ENCODE data around the gene DYNLL2.
A peak's percentile ranks its signal among the peaks of the same experiment; 100 is the strongest.
"Not testable (repeated sequence)": the region's sequence is repeated elsewhere in the genome, so short reads cannot be mapped to it uniquely, and the experiment has no call there.

DYNLL2 gene

GRCh38 chr17:58073266-58073665 lies 10.0 kb upstream of the DYNLL2 start:
- not testable (repeated sequence) for DNase-seq

DNA sequence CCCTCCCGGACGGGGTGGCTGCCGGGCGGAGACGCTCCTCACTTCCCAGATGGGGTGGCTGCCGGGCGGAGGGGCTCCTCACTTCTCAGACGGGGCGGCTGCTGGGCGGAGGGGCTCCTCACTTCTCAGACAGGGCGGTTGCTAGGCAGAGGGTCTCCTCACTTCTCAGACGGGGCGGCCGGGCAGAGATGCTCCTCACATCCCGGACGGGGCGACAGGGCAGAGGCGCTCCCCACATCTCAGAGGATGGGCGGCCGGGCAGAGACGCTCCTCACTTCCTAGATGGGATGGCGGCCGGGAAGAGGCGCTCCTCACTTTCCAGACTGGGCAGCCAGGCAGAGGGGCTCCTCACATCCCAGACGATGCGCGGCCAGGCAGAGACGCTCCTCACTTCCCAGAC lies 8.8 kb upstream of the DYNLL2 start:
- DNase-seq = not testable (repeated sequence)

- no peak for DNase-seq
Observed at GRCh38 chr17:58079300-58080033, 3.8 kb upstream of the DYNLL2 start.

- DNase-seq = no peak
Observed at GRCh38 chr17:58081646-58082340, 1.4 kb upstream of the DYNLL2 start.

- peak; percentile 33 for DNase-seq
Observed at GRCh38 chr17:58082341-58082869, 814 bp upstream of the DYNLL2 start.

DNA sequence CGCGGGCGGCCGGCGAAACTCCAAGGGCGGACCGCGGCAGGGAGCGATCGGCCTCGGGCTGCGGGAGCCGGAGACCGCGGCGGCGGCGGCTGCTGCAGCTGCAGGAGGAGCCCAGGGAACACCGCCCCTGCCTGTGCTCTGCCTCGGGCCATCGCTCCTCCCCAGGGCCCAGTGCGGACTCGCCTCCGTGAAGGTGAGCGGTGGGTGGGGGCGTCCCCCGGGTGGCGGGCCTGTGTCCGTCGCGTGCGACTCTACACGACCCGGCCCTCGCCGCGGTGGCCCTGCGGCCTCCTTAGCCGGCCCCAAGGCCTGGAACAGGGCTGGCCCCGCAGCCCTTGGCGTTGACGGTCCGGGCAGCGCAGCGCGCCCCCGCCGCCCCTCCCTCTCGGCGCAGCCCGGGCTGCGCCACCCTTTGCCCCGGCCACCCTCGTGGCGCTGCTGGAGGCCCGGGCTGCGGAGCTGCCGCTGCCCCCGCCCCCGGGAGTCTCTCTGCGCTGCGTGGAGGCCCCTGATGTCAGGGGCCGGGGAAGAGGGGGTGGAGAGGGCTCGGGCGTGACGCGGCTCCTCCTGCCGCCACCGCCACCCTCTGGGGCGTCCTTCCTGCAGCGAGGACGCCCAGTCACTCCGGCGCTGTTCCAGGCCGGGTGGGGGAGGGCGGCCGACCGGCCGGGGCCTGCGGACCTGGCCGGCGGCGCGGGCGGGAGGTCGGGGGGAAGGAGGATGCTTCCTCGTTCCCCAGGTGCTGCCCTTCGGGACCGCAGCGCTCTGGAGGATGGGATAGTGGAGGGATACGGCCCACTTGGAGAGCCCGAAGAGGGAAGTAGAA lies 485 bp downstream of the DYNLL2 start:
- peak; percentile 81 for DNase-seq

GRCh38 chr17:58084317-58084981 lies 1.2 kb downstream of the DYNLL2 start:
- peak; percentile 36 for DNase-seq

GRCh38 chr17:58085039-58085715 lies 2.0 kb downstream of the DYNLL2 start:
- no peak for DNase-seq

- no peak for DNase-seq
Observed at GRCh38 chr17:58086953-58087352, 3.7 kb downstream of the DYNLL2 start.

DNA sequence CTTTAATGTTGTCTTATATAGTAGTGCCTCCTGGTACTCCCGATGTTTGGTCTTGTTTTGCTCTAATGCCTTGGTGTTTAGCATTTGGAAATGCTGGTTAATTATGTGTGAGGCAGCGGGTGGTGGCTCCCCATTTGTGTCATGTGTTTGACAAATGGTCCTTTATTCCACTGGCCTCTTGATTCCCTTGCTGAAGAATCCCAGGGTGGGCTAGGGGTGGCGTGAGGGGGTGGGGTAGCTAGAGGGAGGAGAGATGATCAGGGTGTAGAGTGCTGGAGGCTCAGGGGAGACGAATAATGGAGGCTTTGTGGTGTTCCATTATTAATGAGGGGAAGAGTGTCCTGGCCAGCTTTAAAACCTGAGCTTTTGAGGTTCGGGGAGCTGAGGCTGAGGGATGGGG lies 5.4 kb downstream of the DYNLL2 start:
- no peak for DNase-seq

DNA sequence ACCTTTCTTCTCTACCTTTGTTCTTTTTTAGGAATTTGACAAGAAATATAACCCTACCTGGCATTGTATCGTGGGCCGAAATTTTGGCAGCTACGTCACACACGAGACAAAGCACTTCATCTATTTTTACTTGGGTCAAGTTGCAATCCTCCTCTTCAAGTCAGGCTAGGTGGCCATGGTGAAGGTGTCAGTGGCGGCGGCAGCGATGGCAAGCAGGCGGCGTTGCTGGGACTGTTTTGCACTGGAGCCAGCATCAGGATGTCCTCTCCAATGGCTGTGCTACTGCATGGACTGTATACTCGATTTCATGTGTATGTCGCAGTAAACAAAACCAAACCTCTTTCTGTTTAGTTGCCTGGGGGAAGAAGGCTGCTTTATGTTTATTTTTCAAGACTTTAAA lies 5.9 kb downstream of the DYNLL2 start:
- DNase-seq = no peak

- DNase-seq = no peak
Observed at GRCh38 chr17:58091024-58091567, 7.9 kb downstream of the DYNLL2 start.

GRCh38 chr17:58092101-58092796 lies 9.0 kb downstream of the DYNLL2 start:
- DNase-seq = no peak

GRCh38 chr17:58092797-58093385 lies 9.7 kb downstream of the DYNLL2 start:
- DNase-seq = no peak

DNA sequence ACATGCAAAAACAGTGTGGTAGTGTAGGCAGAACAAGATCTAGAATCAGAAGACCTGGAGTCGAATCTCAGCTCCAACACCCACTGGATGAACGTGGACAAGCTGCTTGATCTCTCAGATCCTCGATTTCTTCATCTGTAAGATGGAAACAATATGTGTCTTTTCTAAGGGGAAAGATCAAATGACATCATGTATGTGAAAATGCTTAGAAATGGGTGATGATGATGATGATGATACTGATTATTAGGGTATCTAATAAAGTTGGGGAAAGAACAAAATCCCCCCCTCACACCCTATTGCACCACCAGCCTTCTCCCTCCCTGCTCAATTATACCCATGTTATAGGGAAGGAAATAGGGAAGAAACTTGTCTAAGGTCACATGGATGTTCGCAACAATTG lies 10.9 kb downstream of the DYNLL2 start:
- no peak for DNase-seq

GRCh38 chr17:58096892-58097291 lies 13.7 kb downstream of the DYNLL2 start:
- no peak for DNase-seq

- no peak for DNase-seq
Observed at GRCh38 chr17:58097384-58098088, 14.3 kb downstream of the DYNLL2 start.

DNA sequence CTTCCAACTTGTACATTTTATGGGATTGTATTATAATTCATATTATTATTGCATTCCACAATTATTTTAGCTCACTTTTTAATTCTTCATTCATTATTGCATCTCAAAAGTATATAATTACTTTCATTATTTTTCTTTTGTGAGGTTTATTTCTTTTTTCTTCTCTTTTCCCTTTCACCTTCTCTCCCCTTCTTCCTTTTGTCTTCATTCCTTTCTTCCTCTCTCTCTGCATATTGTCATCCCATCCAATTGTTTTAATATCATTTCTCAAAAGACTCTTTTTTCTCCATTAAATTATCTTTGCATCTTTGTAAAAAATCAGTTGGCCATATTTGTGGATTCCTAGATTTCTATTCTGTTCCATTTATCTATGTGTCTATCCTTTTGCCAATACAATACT lies 17.3 kb downstream of the DYNLL2 start:
- no peak for DNase-seq

GRCh38 chr17:58101898-58102297 lies 18.7 kb downstream of the DYNLL2 start:
- DNase-seq = not testable (repeated sequence)

- no peak for DNase-seq
Observed at GRCh38 chr17:58105093-58105492, 21.9 kb downstream of the DYNLL2 start.

Data from activated CD4-positive, CD25-positive, alpha-beta regulatory T cell treated with anti-CD3 and anti-CD28 coated beads, Interleukin-2, amount 50 U/mL, for 72 hours (primary cell).